Right lobe of liver (tissue), 4 donors: Measurements from ENCODE around the gene ELFN1.

Experiments used
- CTCF ChIP-seq, 4 donors: fragments of 200-600 bp in 3 of 4; fragments of 450-650 bp in 1 of 4; IDR thresholded peaks; one replicate each; pipeline versions ENCODE4 v1.5.1 to v1.8.0; 2016 to 2022; ENCODE audit warnings: antibody characterized with exemption in 4 of 4, mild to moderate bottlenecking in 2 of 4
- POLR2A ChIP-seq: fragments of 450-650 bp; IDR thresholded peaks from one replicate; pipeline ENCODE4 v1.6.1; 2017; ENCODE audit warnings: antibody characterized with exemption, mild to moderate bottlenecking
- donor health status: DM: no; HTN: no; CAD: no.
- donor health status: DM: no; HTN: no; CAD: no.
- donor health status: DM: no; HTN: yes; CAD: no.

DNA sequence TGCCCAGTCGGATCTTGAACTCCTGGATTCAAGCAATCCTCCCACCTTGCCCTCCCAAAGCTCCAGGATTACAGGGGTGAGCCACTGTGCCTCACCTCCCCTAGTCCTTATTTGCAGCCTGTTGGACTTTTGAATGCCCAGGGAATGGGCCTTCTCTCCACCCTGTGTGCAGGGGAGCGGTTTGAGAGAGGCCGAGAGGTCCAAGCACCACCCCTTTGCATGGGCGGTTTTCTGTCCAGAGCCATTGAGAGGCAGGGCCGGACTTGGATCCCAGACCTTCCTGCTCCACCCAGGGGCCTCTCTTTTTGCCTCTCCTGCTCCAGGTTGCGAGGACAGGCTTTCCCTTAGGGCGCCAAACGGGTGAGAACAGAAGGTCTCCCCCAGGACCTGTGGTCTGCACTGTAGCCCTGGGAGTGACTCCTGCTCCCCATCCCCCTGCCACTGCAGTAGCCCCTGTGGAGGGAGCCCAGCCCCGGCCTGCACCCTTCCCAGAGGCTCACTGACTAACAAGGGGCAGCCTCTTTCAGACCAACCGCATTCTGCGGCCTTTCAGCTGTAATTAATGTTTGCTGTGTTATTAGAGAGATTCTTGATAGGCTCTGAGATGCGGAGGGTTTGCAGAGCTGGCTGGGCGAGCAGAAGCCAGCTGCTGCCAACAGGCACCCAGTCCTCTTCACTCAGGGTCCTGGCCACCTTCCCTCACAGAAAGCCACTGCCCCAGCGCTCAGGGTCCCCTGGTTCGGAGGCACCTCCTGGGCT is 57.9 kb downstream of the ELFN1 start:
- TF ChIP-seq CTCF (IDR thresholded peaks at IDR 0.05), result no peak
- TF ChIP-seq POLR2A, result no peak
